ENCODE results near the gene KIF5A. TPM values are rescaled to one million over a fixed set of nuclear protein-coding genes. Genes with fewer than 3 reads are reported as not detected.

Gene KIF5A
- total and polyA plus RNA-seq, 2 of the 13 experiments (the other 11 are each of a cell fraction or from before 2014, with no cell fraction given), result 1.6 to 11.9 TPM

DNA sequence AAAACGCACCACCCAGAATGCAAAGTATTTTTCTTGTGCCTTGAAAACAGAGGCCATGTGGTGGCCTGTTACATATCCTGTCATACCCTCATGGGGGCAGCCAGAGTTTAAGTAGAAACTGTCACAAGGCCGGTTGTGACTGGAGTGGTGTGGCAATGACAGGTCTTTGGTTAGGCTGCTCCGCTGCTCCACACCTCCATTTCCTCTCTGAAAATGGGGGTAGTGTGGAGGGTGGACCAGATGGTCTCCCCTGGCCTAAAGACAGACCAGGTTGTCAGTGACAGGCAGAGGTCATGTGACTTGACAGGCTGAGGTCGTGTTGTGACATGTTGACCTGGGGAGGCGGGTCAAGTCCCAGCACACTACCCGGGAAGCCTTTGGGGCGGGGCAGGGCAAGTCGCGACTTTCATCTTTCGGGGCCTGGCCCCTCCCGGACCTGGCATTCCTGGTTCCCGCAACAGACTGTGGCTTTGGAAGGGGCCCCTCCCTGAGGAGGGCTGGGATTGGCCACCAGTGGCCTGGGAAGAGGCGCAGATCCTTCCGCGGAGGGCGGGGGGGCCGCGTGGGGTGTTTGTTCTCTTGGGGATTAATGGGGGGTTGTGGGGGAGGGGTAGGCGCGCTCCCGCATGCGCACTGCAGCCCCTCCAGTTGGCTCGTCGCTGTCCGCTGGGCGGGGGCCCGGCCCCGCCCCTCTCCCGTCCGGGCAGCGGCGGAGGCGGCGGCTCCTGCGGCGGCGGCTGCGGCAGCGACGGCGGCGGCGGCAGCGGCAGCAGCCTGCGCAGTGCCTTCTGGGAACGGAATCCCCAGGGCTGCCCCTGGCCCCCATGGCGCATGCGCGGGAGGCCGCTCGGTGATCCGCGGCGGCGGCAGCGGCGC lies 27.6 kb upstream of the KIF5A start, which contains the start of gene MBD6 (continued):
- no peak for TF ChIP-seq SMAD9 (CRISPR knock-in tag; IDR thresholded peaks at IDR 0.05)
- peak; percentile 54 for TF ChIP-seq DMAP1 (CRISPR knock-in tag; IDR thresholded peaks at IDR 0.05)
- TF ChIP-seq ZNF550 (CRISPR knock-in tag; IDR thresholded peaks at IDR 0.05; ENCODE audit: borderline replicate concordance), result no peak
- peak; percentile 61 for TF ChIP-seq CEBPG (CRISPR knock-in tag; IDR thresholded peaks at IDR 0.05)
- peak; percentile 94 for TF ChIP-seq SIN3A (IDR thresholded peaks at IDR 0.05; ENCODE audit: borderline replicate concordance, low read depth, low read length)
- TF ChIP-seq ZNF720 (CRISPR knock-in tag; IDR thresholded peaks at IDR 0.05), result no peak
- no peak for TF ChIP-seq FOXA1 (IDR thresholded peaks at IDR 0.05)
- 0 out of 2 replicates have a peak, but pooled peaks have one; percentile 32 for TF ChIP-seq FOXA1 (CRISPR knock-in tag; IDR thresholded peaks at IDR 0.05)
- TF ChIP-seq, protein P1, sequence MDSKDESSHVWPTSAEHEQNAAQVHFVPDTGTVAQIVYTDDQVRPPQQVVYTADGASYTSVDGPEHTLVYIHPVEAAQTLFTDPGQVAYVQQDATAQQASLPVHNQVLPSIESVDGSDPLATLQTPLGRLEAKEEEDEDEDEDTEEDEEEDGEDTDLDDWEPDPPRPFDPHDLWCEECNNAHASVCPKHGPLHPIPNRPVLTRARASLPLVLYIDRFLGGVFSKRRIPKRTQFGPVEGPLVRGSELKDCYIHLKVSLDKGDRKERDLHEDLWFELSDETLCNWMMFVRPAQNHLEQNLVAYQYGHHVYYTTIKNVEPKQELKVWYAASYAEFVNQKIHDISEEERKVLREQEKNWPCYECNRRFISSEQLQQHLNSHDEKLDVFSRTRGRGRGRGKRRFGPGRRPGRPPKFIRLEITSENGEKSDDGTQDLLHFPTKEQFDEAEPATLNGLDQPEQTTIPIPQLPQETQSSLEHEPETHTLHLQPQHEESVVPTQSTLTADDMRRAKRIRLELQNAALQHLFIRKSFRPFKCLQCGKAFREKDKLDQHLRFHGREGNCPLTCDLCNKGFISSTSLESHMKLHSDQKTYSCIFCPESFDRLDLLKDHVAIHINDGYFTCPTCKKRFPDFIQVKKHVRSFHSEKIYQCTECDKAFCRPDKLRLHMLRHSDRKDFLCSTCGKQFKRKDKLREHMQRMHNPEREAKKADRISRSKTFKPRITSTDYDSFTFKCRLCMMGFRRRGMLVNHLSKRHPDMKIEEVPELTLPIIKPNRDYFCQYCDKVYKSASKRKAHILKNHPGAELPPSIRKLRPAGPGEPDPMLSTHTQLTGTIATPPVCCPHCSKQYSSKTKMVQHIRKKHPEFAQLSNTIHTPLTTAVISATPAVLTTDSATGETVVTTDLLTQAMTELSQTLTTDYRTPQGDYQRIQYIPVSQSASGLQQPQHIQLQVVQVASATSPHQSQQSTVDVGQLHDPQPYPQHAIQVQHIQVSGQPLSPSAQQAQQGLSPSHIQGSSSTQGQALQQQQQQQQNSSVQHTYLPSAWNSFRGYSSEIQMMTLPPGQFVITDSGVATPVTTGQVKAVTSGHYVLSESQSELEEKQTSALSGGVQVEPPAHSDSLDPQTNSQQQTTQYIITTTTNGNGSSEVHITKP (CRISPR knock-in tag; IDR thresholded peaks at IDR 0.05; ENCODE audit: low read depth), result peak; percentile 29; the same call in 1 of the 2 replicates
- peak; percentile 64 for TF ChIP-seq KAT8 (CRISPR knock-in tag; IDR thresholded peaks at IDR 0.05)
- TF ChIP-seq JARID2 (CRISPR knock-in tag; IDR thresholded peaks at IDR 0.05; ENCODE audit: insufficient replicate concordance), result peak; percentile 41
- TF ChIP-seq, protein P2, sequence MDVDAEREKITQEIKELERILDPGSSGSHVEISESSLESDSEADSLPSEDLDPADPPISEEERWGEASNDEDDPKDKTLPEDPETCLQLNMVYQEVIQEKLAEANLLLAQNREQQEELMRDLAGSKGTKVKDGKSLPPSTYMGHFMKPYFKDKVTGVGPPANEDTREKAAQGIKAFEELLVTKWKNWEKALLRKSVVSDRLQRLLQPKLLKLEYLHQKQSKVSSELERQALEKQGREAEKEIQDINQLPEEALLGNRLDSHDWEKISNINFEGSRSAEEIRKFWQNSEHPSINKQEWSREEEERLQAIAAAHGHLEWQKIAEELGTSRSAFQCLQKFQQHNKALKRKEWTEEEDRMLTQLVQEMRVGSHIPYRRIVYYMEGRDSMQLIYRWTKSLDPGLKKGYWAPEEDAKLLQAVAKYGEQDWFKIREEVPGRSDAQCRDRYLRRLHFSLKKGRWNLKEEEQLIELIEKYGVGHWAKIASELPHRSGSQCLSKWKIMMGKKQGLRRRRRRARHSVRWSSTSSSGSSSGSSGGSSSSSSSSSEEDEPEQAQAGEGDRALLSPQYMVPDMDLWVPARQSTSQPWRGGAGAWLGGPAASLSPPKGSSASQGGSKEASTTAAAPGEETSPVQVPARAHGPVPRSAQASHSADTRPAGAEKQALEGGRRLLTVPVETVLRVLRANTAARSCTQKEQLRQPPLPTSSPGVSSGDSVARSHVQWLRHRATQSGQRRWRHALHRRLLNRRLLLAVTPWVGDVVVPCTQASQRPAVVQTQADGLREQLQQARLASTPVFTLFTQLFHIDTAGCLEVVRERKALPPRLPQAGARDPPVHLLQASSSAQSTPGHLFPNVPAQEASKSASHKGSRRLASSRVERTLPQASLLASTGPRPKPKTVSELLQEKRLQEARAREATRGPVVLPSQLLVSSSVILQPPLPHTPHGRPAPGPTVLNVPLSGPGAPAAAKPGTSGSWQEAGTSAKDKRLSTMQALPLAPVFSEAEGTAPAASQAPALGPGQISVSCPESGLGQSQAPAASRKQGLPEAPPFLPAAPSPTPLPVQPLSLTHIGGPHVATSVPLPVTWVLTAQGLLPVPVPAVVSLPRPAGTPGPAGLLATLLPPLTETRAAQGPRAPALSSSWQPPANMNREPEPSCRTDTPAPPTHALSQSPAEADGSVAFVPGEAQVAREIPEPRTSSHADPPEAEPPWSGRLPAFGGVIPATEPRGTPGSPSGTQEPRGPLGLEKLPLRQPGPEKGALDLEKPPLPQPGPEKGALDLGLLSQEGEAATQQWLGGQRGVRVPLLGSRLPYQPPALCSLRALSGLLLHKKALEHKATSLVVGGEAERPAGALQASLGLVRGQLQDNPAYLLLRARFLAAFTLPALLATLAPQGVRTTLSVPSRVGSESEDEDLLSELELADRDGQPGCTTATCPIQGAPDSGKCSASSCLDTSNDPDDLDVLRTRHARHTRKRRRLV (CRISPR knock-in tag; IDR thresholded peaks at IDR 0.05), result 0 out of 2 replicates have a peak, but pooled peaks have one; percentile 42
- TF ChIP-seq, protein P3, sequence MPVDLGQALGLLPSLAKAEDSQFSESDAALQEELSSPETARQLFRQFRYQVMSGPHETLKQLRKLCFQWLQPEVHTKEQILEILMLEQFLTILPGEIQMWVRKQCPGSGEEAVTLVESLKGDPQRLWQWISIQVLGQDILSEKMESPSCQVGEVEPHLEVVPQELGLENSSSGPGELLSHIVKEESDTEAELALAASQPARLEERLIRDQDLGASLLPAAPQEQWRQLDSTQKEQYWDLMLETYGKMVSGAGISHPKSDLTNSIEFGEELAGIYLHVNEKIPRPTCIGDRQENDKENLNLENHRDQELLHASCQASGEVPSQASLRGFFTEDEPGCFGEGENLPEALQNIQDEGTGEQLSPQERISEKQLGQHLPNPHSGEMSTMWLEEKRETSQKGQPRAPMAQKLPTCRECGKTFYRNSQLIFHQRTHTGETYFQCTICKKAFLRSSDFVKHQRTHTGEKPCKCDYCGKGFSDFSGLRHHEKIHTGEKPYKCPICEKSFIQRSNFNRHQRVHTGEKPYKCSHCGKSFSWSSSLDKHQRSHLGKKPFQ (CRISPR knock-in tag; IDR thresholded peaks at IDR 0.05; ENCODE audit: insufficient replicate concordance), result peak; percentile 9
- no peak for TF ChIP-seq ZNF614 (CRISPR knock-in tag; IDR thresholded peaks at IDR 0.05; ENCODE audit: borderline replicate concordance)
- TF ChIP-seq, protein P4, sequence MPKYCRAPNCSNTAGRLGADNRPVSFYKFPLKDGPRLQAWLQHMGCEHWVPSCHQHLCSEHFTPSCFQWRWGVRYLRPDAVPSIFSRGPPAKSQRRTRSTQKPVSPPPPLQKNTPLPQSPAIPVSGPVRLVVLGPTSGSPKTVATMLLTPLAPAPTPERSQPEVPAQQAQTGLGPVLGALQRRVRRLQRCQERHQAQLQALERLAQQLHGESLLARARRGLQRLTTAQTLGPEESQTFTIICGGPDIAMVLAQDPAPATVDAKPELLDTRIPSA (CRISPR knock-in tag; IDR thresholded peaks at IDR 0.05; ENCODE audit: borderline replicate concordance), result no peak
